K562 (cell line): Measurements from ENCODE around the gene RIOX2. TPM values are rescaled to one million over a fixed set of nuclear protein-coding genes. Genes with fewer than 3 reads are reported as not detected.

Source experiments
- ATAC-seq: fragments of 200-7000 bp; cut with Tn5 transposase; 3 replicates; pipeline ENCODE4 v1.9.1; 2020; ENCODE audit warnings: moderate library complexity
- BruUV-seq: library from RNA; stranded (reverse); fragments of 400-500 nt; replicated peaks from 2 replicates; lab custom pipeline; 2021; lab: Mats Ljungman, UMichigan
- CTCF ChIA-PET: fragments of 300-600 bp; formaldehyde crosslinking; extraction: SDS; loops from one replicate; lab custom pipeline; 2021; ENCODE audit warnings: low intra/inter-chr PET ratio; lab: Yijun Ruan, JAX
- POLR2A ChIA-PET: fragments of 300-600, 350-650 bp; sonication (Branson Sonifier 250); formaldehyde crosslinking; extraction: SDS; loops from one replicate; lab custom pipeline; 2021; ENCODE audit warnings: antibody characterized with exemption, inconsistent platforms; lab: Yijun Ruan, JAX
- DNase-seq, 4 experiments: peaks; one replicate each; pipeline versions ENCODE4 v3.0.0 to v3.0.0-alpha.2; 2011 to 2018; ENCODE audit warnings: low spot score in 3 of 4, mixed read lengths in 3 of 4; ENCODE audit errors: extremely low read depth in 1 of 4
- FAIRE-seq: peaks from 2 replicates; lab custom pipeline; 2011; peaks lifted over from hg19 to GRCh38; lab: Jason Lieb, UNC
- H2AFZ ChIP-seq: 2 replicates; pipeline ENCODE4 v1.6.0; 2011; ENCODE audit warnings: low read depth, low read length, control low read depth, inconsistent platforms
- H3K27ac ChIP-seq: fragments of 200-600 bp; 3 replicates; pipeline ENCODE4 v1.8.0; 2011; ENCODE audit warnings: low read depth, mild to moderate bottlenecking, control low read depth, inconsistent platforms, low read length, moderate library complexity, mixed read lengths; ENCODE audit errors: extremely low read depth
- H3K27me3 ChIP-seq, 2 experiments: fragments of 300-600 bp in 1 of 2; 2 replicates in 1 of 2; 3 replicates in 1 of 2; pipeline versions ENCODE4 v1.6.0 to v1.8.0; 2011; ENCODE audit warnings: inconsistent platforms in 2 of 2, low read length in 2 of 2, mild to moderate bottlenecking in 1 of 2, mixed read lengths in 1 of 2, moderate library complexity in 1 of 2; ENCODE audit not compliant: control insufficient read depth in 2 of 2, insufficient read depth in 2 of 2
- H3K36me3 ChIP-seq: fragments of 300-600 bp; 3 replicates; pipeline ENCODE4 v1.8.0; 2011; ENCODE audit warnings: mild to moderate bottlenecking, low read length, inconsistent platforms; ENCODE audit not compliant: control insufficient read depth, insufficient read depth
- H3K4me1 ChIP-seq, 2 experiments: fragments of 200-600 bp in 1 of 2; replicated peaks in 1 of 2; 2 replicates in 1 of 2; 3 replicates in 1 of 2; pipeline versions ENCODE4 v1.5.1 to v1.8.0; 2011; ENCODE audit warnings: inconsistent platforms in 2 of 2, low read length in 2 of 2, mild to moderate bottlenecking in 1 of 2, mixed read lengths in 1 of 2, moderate library complexity in 1 of 2; ENCODE audit not compliant: control insufficient read depth in 2 of 2, insufficient read depth in 2 of 2
- H3K4me2 ChIP-seq: 2 replicates; pipeline ENCODE4 v1.6.1; 2011; ENCODE audit warnings: low read length, control low read depth, inconsistent platforms, mixed read lengths; ENCODE audit not compliant: insufficient read depth
- H3K4me3 ChIP-seq: fragments of 200-600 bp; sonication (generic), shearing (Covaris generic); 2 replicates; pipeline ENCODE4 v1.5.1; 2016; ENCODE audit warnings: control low read depth, inconsistent platforms
- H3K79me2 ChIP-seq: fragments of 200-600 bp; 3 replicates; pipeline ENCODE4 v1.8.0; 2011; ENCODE audit warnings: low read length, inconsistent platforms; ENCODE audit not compliant: control insufficient read depth, insufficient read depth
- H3K9ac ChIP-seq, 2 experiments: 2 replicates each; pipeline versions ENCODE4 v1.6.0 to v1.6.1; 2011; ENCODE audit warnings: low read depth in 2 of 2, low read length in 2 of 2, control low read depth in 1 of 2, inconsistent platforms in 1 of 2, mild to moderate bottlenecking in 1 of 2, mixed read lengths in 1 of 2; ENCODE audit not compliant: insufficient read depth in 1 of 2
- H3K9me1 ChIP-seq: one replicate; pipeline ENCODE4 v1.6.0; 2011; ENCODE audit warnings: inconsistent platforms, mild to moderate bottlenecking, low read length, moderate library complexity; ENCODE audit not compliant: control insufficient read depth, insufficient read depth
- H3K9me3 ChIP-seq: replicated peaks from 2 replicates; pipeline ENCODE4 v1.5.1; 2011; ENCODE audit warnings: low read depth, low read length, inconsistent platforms; ENCODE audit not compliant: control insufficient read depth, insufficient read depth
- H4K20me1 ChIP-seq: replicated peaks from 2 replicates; pipeline ENCODE4 v1.6.1; 2011; ENCODE audit warnings: low read length, inconsistent platforms, mixed read lengths; ENCODE audit not compliant: control insufficient read depth, insufficient read depth
- CCNT2 ChIP-seq: IDR thresholded peaks from 2 replicates; pipeline ENCODE4 v1.6.1; 2011; ENCODE audit warnings: borderline replicate concordance, low read depth, mild to moderate bottlenecking, moderate library complexity, mixed read lengths, low read length; ENCODE audit not compliant: insufficient read length; ENCODE audit errors: extremely low read depth
- CHD1 ChIP-seq: fragments of 200-600 bp; sonication (generic); IDR thresholded peaks from one replicate; pipeline ENCODE4 v1.6.1; 2012; ENCODE audit warnings: mild to moderate bottlenecking, moderate library complexity, low read length, inconsistent platforms
- CTBP1 ChIP-seq: fragments of 450-650 bp; IDR thresholded peaks from 2 replicates; pipeline ENCODE4 v1.6.1; 2016; ENCODE audit warnings: borderline replicate concordance
- EP400 ChIP-seq: fragments of 450-650 bp; IDR thresholded peaks from 2 replicates; pipeline ENCODE4 v1.6.1; 2017; ENCODE audit warnings: antibody characterized with exemption, mild to moderate bottlenecking, moderate library complexity
- NR2C1 ChIP-seq, 2 experiments: fragments of 450-650 bp; IDR thresholded peaks; 2 replicates each; pipeline ENCODE4 v1.6.1; 2017; ENCODE audit warnings: mild to moderate bottlenecking in 2 of 2, antibody characterized with exemption in 1 of 2, inconsistent platforms in 1 of 2, missing compliant biosample characterization in 1 of 2, missing genetic modification characterization in 1 of 2
- POLR2H ChIP-seq: IDR thresholded peaks from 2 replicates; pipeline ENCODE4 v1.6.1; 2016; ENCODE audit warnings: missing genetic modification characterization, low read depth, mild to moderate bottlenecking, control low read depth, missing compliant biosample characterization, moderate library complexity
- PTBP1 ChIP-seq: fragments of 200-400 bp; formaldehyde crosslinking; IDR thresholded peaks from 2 replicates; pipeline ENCODE4 v1.6.1; 2017; ENCODE audit warnings: low read depth, low read length
- RAD21 ChIP-seq, 2 experiments: fragments of 250-450 bp in 1 of 2; fragments of 450-650 bp in 1 of 2; sonication (Bioruptor Pico) in 1 of 2; formaldehyde crosslinking in 1 of 2; IDR thresholded peaks in 1 of 2; conservative IDR thresholded peaks in 1 of 2; 2 replicates each; pipeline versions ENCODE4 v1.4.0 to v1.8.0; 2020 to 2022; ENCODE audit warnings: mild to moderate bottlenecking in 2 of 2, moderate library complexity in 1 of 2
- SMARCE1 ChIP-seq: fragments of 450-650 bp; IDR thresholded peaks from 2 replicates; pipeline ENCODE4 v1.7.1; 2016; ENCODE audit warnings: mild to moderate bottlenecking
- ZNF133 ChIP-seq: fragments of 250-450 bp; sonication (Bioruptor Pico); IDR thresholded peaks from 2 replicates; pipeline ENCODE4 v1.4.0; 2020; ENCODE audit warnings: mild to moderate bottlenecking
- ZNF324 ChIP-seq: fragments of 250-450 bp; sonication (Bioruptor Pico); IDR thresholded peaks from 2 replicates; pipeline ENCODE4 v1.4.0; 2020; ENCODE audit warnings: mild to moderate bottlenecking
- ZNF511 ChIP-seq: sonication (generic); formaldehyde crosslinking; IDR thresholded peaks from 2 replicates; pipeline ENCODE4 v1.8.0; 2022; ENCODE audit warnings: mild to moderate bottlenecking, missing genetic modification reagents
- WGBS: fragments of 100-300 bp; shearing (Covaris generic); methylation state at CpG from one replicate; pipeline ENCODE4 v1.1.6; 2016; ENCODE audit warnings: low coverage, mixed read lengths; ENCODE audit not compliant: insufficient coverage; ENCODE audit errors: missing lambda C conversion rate; 5-methylcytosine and 5-hydroxymethylcytosine counted together
- in situ Hi-C: fragments of 300-500 bp; cut with MboI; formaldehyde crosslinking; loops from 4 replicates; pipeline ENCODE4 v1.15.0; 2018; ENCODE audit warnings: inconsistent platforms, mixed read lengths
- intact Hi-C: fragments of 100-400 bp; cut with micrococcal nuclease; formaldehyde crosslinking; loops from 2 replicates; pipeline ENCODE4 v1.14.2; 2022
- polyA plus RNA-seq, 8 experiments: library from polyadenylated mRNA; depleted of rRNA in 4 of 8; stranded (reverse) in 5 of 8; unstranded in 3 of 8; fragments of >200 nt; fragmentation: Nextera tagmentation in 2 of 8; fragmentation: Illumina TruSeq in 1 of 8; extraction: Ambion mirVana in 2 of 8; extraction: Trizol in 1 of 8; gene quantifications; 2 replicates each; pipeline versions ENCODE4 v1.2.1 to v1.2.3, GENCODE V29; 2011 to 2014; ENCODE audit warnings: inconsistent platforms in 1 of 8, missing spikeins in 1 of 8
- total RNA-seq, 7 experiments: library from RNA; depleted of rRNA in 6 of 7; stranded (reverse); fragments of >200 nt in 6 of 7; fragmentation: Illumina TruSeq in 2 of 7; extraction: Trizol in 2 of 7; gene quantifications; 2 replicates each; pipeline versions ENCODE4 v1.2.1 to v1.2.3, GENCODE V29; 2011 to 2021; ENCODE audit warnings: low replicate concordance in 1 of 7
- TF ChIP-seq, protein P1 (sequence below), 2 experiments: fragments of 450-650 bp; formaldehyde crosslinking in 1 of 2; IDR thresholded peaks; 2 replicates each; pipeline versions ENCODE4 v1.4.0 to v1.6.1; 2014 to 2020; ENCODE audit warnings: mild to moderate bottlenecking in 2 of 2, borderline replicate concordance in 1 of 2, low read depth in 1 of 2

Gene RIOX2
- total and polyA plus RNA-seq, 9 of the 15 experiments (the other 6 are each of a cell fraction or from before 2014, with no cell fraction given) = 22.2 to 56.0 (median 32.6) TPM

DNA sequence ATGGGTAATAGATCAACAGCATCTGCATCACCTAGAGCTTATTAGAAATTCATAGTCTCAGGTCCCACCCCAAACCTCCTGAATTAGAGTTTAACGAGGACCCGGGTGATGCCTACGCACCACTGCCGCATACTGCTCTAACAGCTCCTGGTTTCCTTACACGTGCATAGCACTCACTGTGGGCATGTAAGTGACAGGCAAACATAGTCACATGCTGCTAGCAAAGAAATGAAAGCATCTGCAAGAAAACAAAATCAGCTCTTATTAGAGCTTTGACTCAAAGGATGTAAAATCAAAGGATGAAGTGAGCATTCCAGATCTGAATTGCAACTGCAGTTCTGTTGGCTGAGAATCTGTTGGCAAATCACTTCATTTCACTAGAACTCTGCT, 19.1 kb upstream of the RIOX2 start:
- no peak for DNase-seq
- Histone ChIP-seq H3K4me2 (no peak overlapping the region), H3K4me1 (no peaks in the 10 kb centered on the region), H3K9ac (no peak overlapping the region), H3K36me3 (no peaks in the 10 kb centered on the region), H3K79me2 (no peaks in the 10 kb centered on the region), H3K9me3 (no peaks in the 10 kb centered on the region), H3K27me3 (no peaks in the 10 kb centered on the region), H3K9me1 (no peaks in the 10 kb centered on the region), H3K27ac (no peak overlapping the region), H2AFZ (no peak overlapping the region), H3K4me3 (no peak overlapping the region), H4K20me1 (no peaks in the 10 kb centered on the region)
- CTCF ChIA-PET = no interaction called here
- in situ Hi-C loops = no loop called here
- no peak for ATAC-seq
- whole genome bisulfite sequencing = 10% methylated on average over 5 of the region's 5 CpGs
- no peak for TF ChIP-seq NR2C1 (IDR thresholded peaks at IDR 0.05)
- TF ChIP-seq NR2C1 (tag; IDR thresholded peaks at IDR 0.05) = no peak
- no peak for TF ChIP-seq RAD21 (CRISPR knock-in tag; conservative IDR thresholded peaks at IDR 0.05 in 1 of 2, IDR thresholded peaks at IDR 0.05 in 1 of 2)
- no peak for TF ChIP-seq ZNF324 (CRISPR knock-in tag)
- no peak for TF ChIP-seq POLR2H
- TF ChIP-seq EP400 = no peak
- TF ChIP-seq PTBP1 = no peak
- TF ChIP-seq ZNF511 (CRISPR knock-in tag) = no peak
- no peak for TF ChIP-seq SMARCE1
- no peak for TF ChIP-seq CTBP1
- no peak for TF ChIP-seq CCNT2
- TF ChIP-seq, protein P1, sequence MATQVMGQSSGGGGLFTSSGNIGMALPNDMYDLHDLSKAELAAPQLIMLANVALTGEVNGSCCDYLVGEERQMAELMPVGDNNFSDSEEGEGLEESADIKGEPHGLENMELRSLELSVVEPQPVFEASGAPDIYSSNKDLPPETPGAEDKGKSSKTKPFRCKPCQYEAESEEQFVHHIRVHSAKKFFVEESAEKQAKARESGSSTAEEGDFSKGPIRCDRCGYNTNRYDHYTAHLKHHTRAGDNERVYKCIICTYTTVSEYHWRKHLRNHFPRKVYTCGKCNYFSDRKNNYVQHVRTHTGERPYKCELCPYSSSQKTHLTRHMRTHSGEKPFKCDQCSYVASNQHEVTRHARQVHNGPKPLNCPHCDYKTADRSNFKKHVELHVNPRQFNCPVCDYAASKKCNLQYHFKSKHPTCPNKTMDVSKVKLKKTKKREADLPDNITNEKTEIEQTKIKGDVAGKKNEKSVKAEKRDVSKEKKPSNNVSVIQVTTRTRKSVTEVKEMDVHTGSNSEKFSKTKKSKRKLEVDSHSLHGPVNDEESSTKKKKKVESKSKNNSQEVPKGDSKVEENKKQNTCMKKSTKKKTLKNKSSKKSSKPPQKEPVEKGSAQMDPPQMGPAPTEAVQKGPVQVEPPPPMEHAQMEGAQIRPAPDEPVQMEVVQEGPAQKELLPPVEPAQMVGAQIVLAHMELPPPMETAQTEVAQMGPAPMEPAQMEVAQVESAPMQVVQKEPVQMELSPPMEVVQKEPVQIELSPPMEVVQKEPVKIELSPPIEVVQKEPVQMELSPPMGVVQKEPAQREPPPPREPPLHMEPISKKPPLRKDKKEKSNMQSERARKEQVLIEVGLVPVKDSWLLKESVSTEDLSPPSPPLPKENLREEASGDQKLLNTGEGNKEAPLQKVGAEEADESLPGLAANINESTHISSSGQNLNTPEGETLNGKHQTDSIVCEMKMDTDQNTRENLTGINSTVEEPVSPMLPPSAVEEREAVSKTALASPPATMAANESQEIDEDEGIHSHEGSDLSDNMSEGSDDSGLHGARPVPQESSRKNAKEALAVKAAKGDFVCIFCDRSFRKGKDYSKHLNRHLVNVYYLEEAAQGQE (IDR thresholded peaks at IDR 0.05; ENCODE audit: borderline replicate concordance) = no peak
- TF ChIP-seq, protein P1 (CRISPR knock-in tag; IDR thresholded peaks at IDR 0.05; ENCODE audit: low read depth) = no peak
- TF ChIP-seq CHD1 = no peak
- no peak for TF ChIP-seq ZNF133
- no TSS peak for BruUV-seq
- FAIRE-seq = no peak
- POLR2A ChIA-PET = no interaction called here
- intact Hi-C loops = no loop called here
